ENCODE results near the gene SPACA5.

GRCh38 chrX:48045410-48046311 is 38.9 kb downstream of the SPACA5 start:
- TF ChIP-seq CTCF (IDR thresholded peaks at IDR 0.05; ENCODE audit: low read depth, low read length) (no peak), EZH2phosphoT487 (IDR thresholded peaks at IDR 0.05; ENCODE audit: low read depth) (no peak)

Data from OCI-LY3 (cell line).